HTERT RPE-1 (cell line): Measurements from ENCODE around the gene PCDHGB3.
"Not testable (repeated sequence)": the region's sequence is repeated elsewhere in the genome, so short reads cannot be mapped to it uniquely, and the experiment has no call there.

ENCODE experiments used
- in situ Hi-C: fragments of 300-500 bp; cut with MboI; formaldehyde crosslinking; loops from 4 replicates; pipeline ENCODE4 v1.14.3; 2020; ENCODE audit warnings: low sequenced_read_pairs

PCDHGB3 gene

GRCh38 chr5:141369994-141370848, at the start of gene PCDHGB3:
TSS of gene PCDHGB3 (plus strand) at chr5:141370242. CDS start at chr5:141370395, 153 bp downstream.
- in situ Hi-C loops, result no loop called here

- in situ Hi-C loops, result no loop called here
These were observed 47.8 kb upstream of the PCDHGB3 start for GRCh38 chr5:141322261-141322660.

GRCh38 chr5:141326088-141326854, 43.8 kb upstream of the PCDHGB3 start:
- in situ Hi-C loops, result no loop called here

GRCh38 chr5:141328231-141328630, 41.8 kb upstream of the PCDHGB3 start:
- in situ Hi-C loops, result no loop called here

GRCh38 chr5:141330299-141331080, 39.6 kb upstream of the PCDHGB3 start, which contains the start of gene PCDHGA1:
TSS of gene PCDHGA1 (plus strand) at chr5:141330514.
- in situ Hi-C loops, result no loop called here

- in situ Hi-C loops, result not testable (repeated sequence)
These were observed 37.5 kb upstream of the PCDHGB3 start for GRCh38 chr5:141332571-141332970.

GRCh38 chr5:141338538-141339306, 31.3 kb upstream of the PCDHGB3 start, which contains the start of gene PCDHGA2:
TSS of gene PCDHGA2 (plus strand) at chr5:141338760.
- in situ Hi-C loops, result no loop called here

- in situ Hi-C loops, result not testable (repeated sequence)
These were observed 29.2 kb upstream of the PCDHGB3 start for GRCh38 chr5:141340781-141341354.

GRCh38 chr5:141342773-141343172, 27.3 kb upstream of the PCDHGB3 start:
- in situ Hi-C loops, result no loop called here

GRCh38 chr5:141343242-141343952, 26.6 kb upstream of the PCDHGB3 start, which contains the start of gene PCDHGA3:
TSS of gene PCDHGA3 (plus strand) at chr5:141343829. CDS start at chr5:141344034, 205 bp downstream.
- in situ Hi-C loops, result no loop called here

- in situ Hi-C loops, result no loop called here
These were observed 26.0 kb upstream of the PCDHGB3 start for GRCh38 chr5:141343953-141344463.

GRCh38 chr5:141345327-141345726, 24.7 kb upstream of the PCDHGB3 start:
- in situ Hi-C loops, result no loop called here

GRCh38 chr5:141346017-141346416, 24.0 kb upstream of the PCDHGB3 start:
- in situ Hi-C loops, result not testable (repeated sequence)

- in situ Hi-C loops, result no loop called here
These were observed 20.0 kb upstream of the PCDHGB3 start, which contains the start of gene PCDHGB1 for GRCh38 chr5:141349917-141350619. TSS of gene PCDHGB1 (plus strand) at chr5:141350099. CDS start at chr5:141350261, 162 bp downstream.

- in situ Hi-C loops, result no loop called here
These were observed 18.5 kb upstream of the PCDHGB3 start for GRCh38 chr5:141351591-141351990.

GRCh38 chr5:141354900-141355469, 15.1 kb upstream of the PCDHGB3 start, which contains the start of gene PCDHGA4:
TSS of gene PCDHGA4 (plus strand) at chr5:141355021. CDS start at chr5:141355108, 87 bp downstream.
- in situ Hi-C loops, result no loop called here

- in situ Hi-C loops, result no loop called here
These were observed 14.4 kb upstream of the PCDHGB3 start for GRCh38 chr5:141355641-141356040.

- in situ Hi-C loops, result no loop called here
These were observed 13.9 kb upstream of the PCDHGB3 start for GRCh38 chr5:141356133-141356532.
